Measurements from ENCODE around the gene THTPA.
"Not testable (repeated sequence)": the region's sequence is repeated elsewhere in the genome, so short reads cannot be mapped to it uniquely, and the experiment has no call there.

Gene THTPA

GRCh38 chr14:23583761-23584526 is 27.9 kb downstream of the THTPA start:
- not testable (repeated sequence) for DNase-seq (ENCODE audit: low read depth)

- DNase-seq (ENCODE audit: low read depth) = not testable (repeated sequence)
Observed at GRCh38 chr14:23584527-23585203, 28.6 kb downstream of the THTPA start.

GRCh38 chr14:23588884-23589598 is 33.0 kb downstream of the THTPA start:
- peak; percentile 89 for DNase-seq (ENCODE audit: low read depth)

- no peak for DNase-seq (ENCODE audit: low read depth)
Observed at GRCh38 chr14:23589606-23590005, 33.5 kb downstream of the THTPA start.

- DNase-seq (ENCODE audit: low read depth) = no peak
Observed at GRCh38 chr14:23590198-23590597, 34.1 kb downstream of the THTPA start.

GRCh38 chr14:23594191-23594590 is 38.1 kb downstream of the THTPA start:
- DNase-seq (ENCODE audit: low read depth) = not testable (repeated sequence)

- DNase-seq (ENCODE audit: low read depth) = no peak
Observed at GRCh38 chr14:23600322-23600707, 44.2 kb downstream of the THTPA start.

- DNase-seq (ENCODE audit: low read depth) = no peak
Observed at GRCh38 chr14:23600806-23601205, 44.7 kb downstream of the THTPA start.

GRCh38 chr14:23601424-23601823 is 45.4 kb downstream of the THTPA start:
- no peak for DNase-seq (ENCODE audit: low read depth)

GRCh38 chr14:23601845-23602180 is 45.7 kb downstream of the THTPA start:
- no peak for DNase-seq (ENCODE audit: low read depth)

- DNase-seq (ENCODE audit: low read depth) = no peak
Observed at GRCh38 chr14:23602181-23603095, 46.4 kb downstream of the THTPA start.

GRCh38 chr14:23603103-23603502 is 47.0 kb downstream of the THTPA start:
- DNase-seq (ENCODE audit: low read depth) = no peak

- DNase-seq (ENCODE audit: low read depth) = no peak
Observed at GRCh38 chr14:23604148-23604547, 48.1 kb downstream of the THTPA start.

- DNase-seq (ENCODE audit: low read depth) = no peak
Observed at GRCh38 chr14:23604675-23605170, 48.7 kb downstream of the THTPA start.

- no peak for DNase-seq (ENCODE audit: low read depth)
Observed at GRCh38 chr14:23605931-23606585, 50.0 kb downstream of the THTPA start.

- DNase-seq (ENCODE audit: low read depth) = no peak
Observed at GRCh38 chr14:23608454-23608853, 52.4 kb downstream of the THTPA start.

GRCh38 chr14:23609001-23609400 is 52.9 kb downstream of the THTPA start:
- DNase-seq (ENCODE audit: low read depth) = no peak

- not testable (repeated sequence) for DNase-seq (ENCODE audit: low read depth)
Observed at GRCh38 chr14:23609411-23610089, 53.5 kb downstream of the THTPA start.

All from amniotic epithelial cell (primary cell).